IPS DF 19.7 (cell line): ENCODE data around the gene ANXA2.
"Not testable (repeated sequence)": the region's sequence is repeated elsewhere in the genome, so short reads cannot be mapped to it uniquely, and the experiment has no call there.

Experiments used
- DNase-seq: peaks from one replicate; pipeline ENCODE4 v3.0.0-alpha.2; 2013; ENCODE audit warnings: low read depth, low spot score

Gene ANXA2

GRCh38 chr15:60410350-60410749 is 12.6 kb upstream of the ANXA2 start:
- not testable (repeated sequence) for DNase-seq

GRCh38 chr15:60408463-60408981 is 10.7 kb upstream of the ANXA2 start:
- DNase-seq = no peak

GRCh38 chr15:60407415-60407805 is 9.6 kb upstream of the ANXA2 start:
- DNase-seq = no peak

GRCh38 chr15:60406513-60407414 is 9.0 kb upstream of the ANXA2 start:
- no peak for DNase-seq

- no peak for DNase-seq
These were observed 7.6 kb upstream of the ANXA2 start for GRCh38 chr15:60405399-60405798.

GRCh38 chr15:60404351-60404750 is 6.6 kb upstream of the ANXA2 start:
- DNase-seq = not testable (repeated sequence)

GRCh38 chr15:60400944-60401343 is 3.2 kb upstream of the ANXA2 start:
- DNase-seq = no peak

GRCh38 chr15:60399931-60400330 is 2.1 kb upstream of the ANXA2 start:
- DNase-seq = no peak

- no peak for DNase-seq
These were observed 1.6 kb upstream of the ANXA2 start for GRCh38 chr15:60399246-60399915.

- no peak for DNase-seq
These were observed 621 bp downstream of the ANXA2 start for GRCh38 chr15:60396958-60397771.

GRCh38 chr15:60396560-60396957 is 1.2 kb downstream of the ANXA2 start:
- no peak for DNase-seq

GRCh38 chr15:60396100-60396499 is 1.7 kb downstream of the ANXA2 start:
- DNase-seq = no peak

GRCh38 chr15:60395276-60396011 is 2.3 kb downstream of the ANXA2 start:
- DNase-seq = no peak

GRCh38 chr15:60394689-60395097 is 3.1 kb downstream of the ANXA2 start:
- no peak for DNase-seq

GRCh38 chr15:60392986-60393790 is 4.6 kb downstream of the ANXA2 start:
- DNase-seq = no peak

GRCh38 chr15:60392601-60392985 is 5.2 kb downstream of the ANXA2 start:
- no peak for DNase-seq

GRCh38 chr15:60391722-60392315 is 6.0 kb downstream of the ANXA2 start:
- no peak for DNase-seq

- DNase-seq = no peak
These were observed 6.8 kb downstream of the ANXA2 start for GRCh38 chr15:60390871-60391501.

- no peak for DNase-seq
These were observed 7.6 kb downstream of the ANXA2 start for GRCh38 chr15:60390231-60390630.
